Mammary epithelial cell (primary cell): Measurements from ENCODE around the gene FAM241B.

Experiments
- CTCF ChIP-seq, 2 donors: IDR thresholded peaks in 1 of 2; conservative IDR thresholded peaks in 1 of 2; 2 replicates each; pipeline ENCODE4 v1.5.1; 2011 to 2012; ENCODE audit warnings: inconsistent platforms in 2 of 2, low read length in 2 of 2, mild to moderate bottlenecking in 2 of 2, control low read depth in 1 of 2, low read depth in 1 of 2; ENCODE audit not compliant: insufficient read depth in 1 of 2; ENCODE audit errors: extremely low read depth in 1 of 2
- EZH2 ChIP-seq: IDR thresholded peaks from 2 replicates; pipeline ENCODE4 v1.6.1; 2012; ENCODE audit warnings: low read length, inconsistent platforms, borderline replicate concordance

DNA sequence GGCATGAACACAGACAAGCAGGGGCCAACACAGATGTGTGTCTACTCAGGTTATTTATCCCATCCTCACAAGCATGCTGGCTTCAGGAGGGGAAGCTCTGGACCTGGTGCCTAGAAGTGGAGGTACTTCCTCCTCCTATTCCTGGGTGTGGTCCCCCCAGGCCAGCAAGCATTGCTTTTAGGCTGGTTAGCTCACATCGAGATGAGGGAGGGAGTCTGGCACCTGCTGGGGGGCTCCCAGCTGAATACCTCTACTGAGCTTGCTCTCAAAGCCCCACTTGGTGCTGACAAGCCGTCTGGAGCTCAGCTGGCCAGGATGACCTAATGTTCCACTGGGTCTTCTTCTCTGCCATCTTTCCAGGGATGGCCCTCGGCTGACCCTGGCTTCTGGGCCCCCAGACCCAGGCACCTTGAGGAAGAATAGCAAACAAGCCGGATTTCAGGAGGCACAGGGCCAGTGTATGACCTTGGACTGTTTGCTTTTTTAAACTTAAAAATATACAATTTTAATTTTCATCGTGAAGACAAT lies 26.8 kb downstream of the FAM241B start:
- TF ChIP-seq CTCF (conservative IDR thresholded peaks at IDR 0.05 in 1 of 2, IDR thresholded peaks at IDR 0.05 in 1 of 2; ENCODE audit: extremely low read depth in 1 of 2, insufficient read depth in 1 of 2, low read depth in 1 of 2, low read length in 2 of 2) (no peak), EZH2 (no peak)
